HG02623 (cell line): ENCODE measurements around the gene MAN1C1.

Experiments used
- ATAC-seq: cut with Tn5 transposase; IDR thresholded peaks from one replicate; pipeline ENCODE4 v1.9.1; 2021; ENCODE audit warnings: moderate library complexity; ENCODE audit not compliant: unreplicated experiment

MAN1C1 gene

GRCh38 chr1:25796811-25797458, 180.3 kb downstream of the MAN1C1 start:
- ATAC-seq, result no peak

GRCh38 chr1:25797939-25798338, 181.3 kb downstream of the MAN1C1 start:
- no peak for ATAC-seq

GRCh38 chr1:25798666-25799351, 182.2 kb downstream of the MAN1C1 start:
- ATAC-seq, result no peak

- ATAC-seq, result no peak
Measured at GRCh38 chr1:25799352-25799934, 182.9 kb downstream of the MAN1C1 start.

GRCh38 chr1:25799935-25800702, 183.5 kb downstream of the MAN1C1 start, which contains the start of gene SELENON:
Gene SELENON, plus strand, starts transcription at chr1:25800193. Its CDS starts 38 bp downstream, at chr1:25800231.
- ATAC-seq, result no peak

- ATAC-seq, result no peak
Measured at GRCh38 chr1:25800703-25801377, 184.2 kb downstream of the MAN1C1 start.

GRCh38 chr1:25802915-25803314, 186.3 kb downstream of the MAN1C1 start:
- ATAC-seq, result no peak

GRCh38 chr1:25803368-25803767, 186.8 kb downstream of the MAN1C1 start:
- no peak for ATAC-seq

- no peak for ATAC-seq
Measured at GRCh38 chr1:25804244-25804963, 187.8 kb downstream of the MAN1C1 start.

GRCh38 chr1:25804964-25805862, 188.6 kb downstream of the MAN1C1 start:
- no peak for ATAC-seq

GRCh38 chr1:25805863-25806225, 189.3 kb downstream of the MAN1C1 start:
- no peak for ATAC-seq

GRCh38 chr1:25806418-25806817, 189.8 kb downstream of the MAN1C1 start:
- no peak for ATAC-seq

- no peak for ATAC-seq
Measured at GRCh38 chr1:25807480-25808390, 191.1 kb downstream of the MAN1C1 start.

- ATAC-seq, result no peak
Measured at GRCh38 chr1:25808481-25809244, 192.1 kb downstream of the MAN1C1 start.

- ATAC-seq, result no peak
Measured at GRCh38 chr1:25809283-25809926, 192.8 kb downstream of the MAN1C1 start.

GRCh38 chr1:25809929-25810328, 193.3 kb downstream of the MAN1C1 start:
- ATAC-seq, result no peak
